Keratinocyte (primary cell): Measurements from ENCODE around the gene SRA1.

Experiments
- CTCF ChIP-seq, 3 experiments: IDR thresholded peaks in 1 of 3; conservative IDR thresholded peaks in 1 of 3; optimal IDR thresholded peaks in 1 of 3; 2 replicates in 2 of 3; 3 replicates in 1 of 3; pipeline versions ENCODE3 to v1.5.1; 2011; ENCODE audit warnings: low read length in 3 of 3, mild to moderate bottlenecking in 3 of 3, moderate library complexity in 2 of 3, control low read depth in 1 of 3, inconsistent platforms in 1 of 3; ENCODE audit not compliant: insufficient read depth in 2 of 3; ENCODE audit errors: extremely low read depth in 1 of 3
- EZH2 ChIP-seq: IDR thresholded peaks from one replicate; pipeline ENCODE4 v1.6.1; 2012; ENCODE audit warnings: inconsistent platforms, mild to moderate bottlenecking, low read length, moderate library complexity

GRCh38 chr5:140556438-140556837 lies 835 bp downstream of the SRA1 start:
- TF ChIP-seq CTCF (optimal IDR thresholded peaks at IDR 0.05 in 1 of 3, IDR thresholded peaks at IDR 0.05 in 1 of 3, conservative IDR thresholded peaks at IDR 0.05 in 1 of 3; ENCODE audit: extremely low read depth in 1 of 3, insufficient read depth in 2 of 3, low read length in 3 of 3) = no peak
- no peak for TF ChIP-seq EZH2
